AG04450 (cell line): ENCODE measurements around the gene POLL. TPM values are rescaled to one million over a fixed set of nuclear protein-coding genes. Genes with fewer than 3 reads are reported as not detected.

ENCODE experiments used
- CTCF ChIA-PET: fragments of 300-600, 350-600 bp; formaldehyde crosslinking; extraction: SDS; loops from one replicate; lab custom pipeline; 2022; ENCODE audit warnings: antibody characterized with exemption, inconsistent platforms; lab: Charles Lee
- POLR2A ChIA-PET: fragments of 350-600 bp; formaldehyde crosslinking; extraction: SDS; loops from one replicate; lab custom pipeline; 2021; ENCODE audit warnings: antibody characterized with exemption, inconsistent platforms; lab: Yijun Ruan, JAX
- DNase-seq: peaks from one replicate; pipeline ENCODE4 v3.0.0-alpha.2; 2011; ENCODE audit warnings: low read depth, low spot score
- H3K27ac ChIP-seq: one replicate; pipeline ENCODE4 v1.5.1; 2012; ENCODE audit warnings: low read depth, low read length, control low read depth
- H3K27me3 ChIP-seq: one replicate; pipeline ENCODE4 v1.6.0; 2012; ENCODE audit warnings: low read length; ENCODE audit not compliant: control insufficient read depth, insufficient read depth
- H3K4me3 ChIP-seq: 2 replicates; pipeline ENCODE4 v1.5.1; 2011; ENCODE audit warnings: mild to moderate bottlenecking, low read depth, low read length, control low read depth
- H3K9me3 ChIP-seq: 2 replicates; pipeline ENCODE4 v1.5.1; 2012; ENCODE audit warnings: low read length; ENCODE audit not compliant: control insufficient read depth, insufficient read depth
- CTCF ChIP-seq: IDR thresholded peaks from 2 replicates; pipeline ENCODE4 v1.5.1; 2011; ENCODE audit warnings: low read depth, low read length, control low read depth, inconsistent platforms
- polyA plus RNA-seq: library from polyadenylated mRNA; depleted of rRNA; stranded (reverse); fragments of >200 nt; gene quantifications from 2 replicates; pipeline ENCODE4 v1.2.3, GENCODE V29; 2011

Gene POLL
- polyA plus RNA-seq, 1 experiment: 14.8 TPM

- ChIA-PET POLR2A (no interaction called here), CTCF (interaction anchor here (1.0 kb wide), 1 partner anchor 9 kb away, joined by 3 read pairs; no protein-coding TSS in a partner anchor)
- H3K9me3 ChIP-seq: no peaks in the 10 kb centered on the region
- no peaks in the 10 kb centered on the region for H3K27me3 ChIP-seq
- no peak overlapping the region for H3K27ac ChIP-seq
- DNase-seq: no peak
- H3K4me3 ChIP-seq: no peak overlapping the region
- no peak for TF ChIP-seq CTCF
Observed at GRCh38 chr10:101611096-101611905, 23.2 kb upstream of the POLL start.

GRCh38 chr10:101609481-101609880, 21.4 kb upstream of the POLL start:
- no peak overlapping the region for H3K4me3 ChIP-seq
- H3K9me3 ChIP-seq: no peaks in the 10 kb centered on the region
- ChIA-PET CTCF (interaction anchor here (0.6 to 2.7 kb wide), 3 partner anchors 130 to 172 kb away, joined by 3 to 9 read pairs (median 4); no protein-coding TSS in a partner anchor), POLR2A (no interaction called here)
- peak overlapping the region; percentile 11 for H3K27ac ChIP-seq
- DNase-seq: no peak
- no peaks in the 10 kb centered on the region for H3K27me3 ChIP-seq
- no peak for TF ChIP-seq CTCF

GRCh38 chr10:101607124-101607523, 19.1 kb upstream of the POLL start:
- CTCF ChIA-PET: no interaction called here
- Histone ChIP-seq H3K9me3 (no peaks in the 10 kb centered on the region), H3K27me3 (no peaks in the 10 kb centered on the region), H3K4me3 (no peak overlapping the region), H3K27ac (no peak overlapping the region)
- POLR2A ChIA-PET: no interaction called here
- no peak for DNase-seq
- no peak for TF ChIP-seq CTCF

GRCh38 chr10:101602761-101603398, 14.8 kb upstream of the POLL start:
- peak; percentile 94 for TF ChIP-seq CTCF
- H3K4me3 ChIP-seq: no peak overlapping the region
- CTCF ChIA-PET: interaction anchor here (0.5 to 5.5 kb wide), 18 partner anchors 9 to 470 kb away, joined by 3 to 127 read pairs (median 6); partner anchors contain the start of genes DPCD, NPM3 and POLL
- no peaks in the 10 kb centered on the region for H3K27me3 ChIP-seq
- H3K27ac ChIP-seq: no peak overlapping the region
- DNase-seq: peak; percentile 33
- POLR2A ChIA-PET: interaction anchor here (0.5 to 1.2 kb wide), 3 partner anchors 15 to 179 kb away, joined by 4 to 7 read pairs (median 6); partner anchors contain the start of genes DPCD and POLL
- H3K9me3 ChIP-seq: no peaks in the 10 kb centered on the region
